Left lung (tissue), 10 donors: ENCODE data around the gene BMPR1B. TPM values are rescaled to one million over a fixed set of nuclear protein-coding genes. Genes with fewer than 3 reads are reported as not detected.
A peak's percentile ranks its signal among the peaks of the same experiment; 100 is the strongest.

Source experiments
- ATAC-seq: fragments of 200-7000 bp; cut with Tn5 transposase; one replicate; pipeline ENCODE4 v1.9.1; 2020; ENCODE audit warnings: moderate library complexity
- DNase-seq, 4 donors: peaks; one replicate each; pipeline ENCODE4 v3.0.0-alpha.2; 2013 to 2020
- H3K27ac ChIP-seq, 2 donors: fragments of 200-600 bp; sonication (generic) in 1 of 2; one replicate each; pipeline versions ENCODE4 v1.5.0 to v1.8.0; 2020 to 2021
- H3K27me3 ChIP-seq, 2 donors: fragments of 200-600 bp; sonication (generic) in 1 of 2; one replicate each; pipeline versions ENCODE4 v1.5.0 to v1.8.0; 2020 to 2021
- H3K36me3 ChIP-seq, 2 donors: fragments of 200-600 bp; sonication (generic) in 1 of 2; one replicate each; pipeline versions ENCODE4 v1.5.0 to v1.8.0; 2020 to 2021
- H3K4me1 ChIP-seq, 2 donors: fragments of 200-600 bp; one replicate each; pipeline ENCODE4 v1.8.0; 2021
- H3K4me3 ChIP-seq, 2 donors: fragments of 200-600 bp; sonication (generic) in 1 of 2; one replicate each; pipeline versions ENCODE4 v1.5.0 to v1.8.0; 2020 to 2021; ENCODE audit warnings: mild to moderate bottlenecking in 1 of 2
- H3K9me3 ChIP-seq, 2 donors: fragments of 200-600 bp; sonication (generic) in 1 of 2; one replicate each; pipeline versions ENCODE4 v1.5.0 to v1.8.0; 2020 to 2021
- CTCF ChIP-seq, 2 donors: fragments of 200-600 bp; sonication (generic) in 1 of 2; IDR thresholded peaks; one replicate each; pipeline versions ENCODE4 v1.5.0 to v1.8.0; 2021; ENCODE audit warnings: antibody characterized with exemption in 2 of 2
- intact Hi-C, 2 donors: fragments of 100-400 bp; cut with DNase I; formaldehyde crosslinking; loops; one replicate each; pipeline versions ENCODE4 v1.11.2 to v1.14.2; 2022
- polyA plus RNA-seq, 6 donors: library from polyadenylated mRNA; unstranded; fragments of 120-200 nt; gene quantifications; one replicate each; pipeline ENCODE4 v1.2.1, GENCODE V29; 2013; ENCODE audit not compliant: insufficient read length in 6 of 6
- total RNA-seq, 2 donors: library from RNA; stranded (reverse); fragmentation: NEBNext Ultra II Directional; extraction: Animal tissue kit (Norgen Biotek cat#: 25700); gene quantifications; one replicate each; pipeline ENCODE4 v1.2.1, GENCODE V29; 2021
- donor health status: DM: no; HTN: yes; CAD: no.
- donor health status: DM: no; HTN: no; CAD: no.

The BMPR1B gene
- total and polyA plus RNA-seq, 8 donors = 0.61 to 3.3 (median 1.1) TPM

DNA sequence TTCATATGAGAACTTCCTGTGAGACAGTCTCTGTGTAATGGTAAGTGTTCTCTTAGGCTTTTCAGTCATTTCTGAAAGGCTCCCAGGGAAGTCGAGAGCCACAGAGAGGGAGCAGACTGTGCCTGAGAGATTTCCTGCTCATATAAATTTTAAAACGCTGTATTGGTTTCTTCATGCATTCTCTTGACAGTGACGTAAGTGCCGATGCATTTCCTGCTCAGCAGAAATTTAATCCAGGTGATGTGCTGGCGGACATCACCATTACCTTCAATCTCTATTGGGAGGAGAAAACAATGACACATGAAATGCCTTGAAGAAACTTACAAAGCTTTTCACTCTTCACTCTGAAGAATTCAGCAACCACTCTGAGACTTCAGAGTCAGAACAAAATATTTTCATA lies 383.6 kb downstream of the BMPR1B start:
- Histone ChIP-seq H3K4me1 (no peaks in the 10 kb centered on the region), H3K4me3 (no peak overlapping the region), H3K27me3 (no peaks in the 10 kb centered on the region), H3K9me3 (no peaks in the 10 kb centered on the region), H3K36me3 (no peaks in the 10 kb centered on the region), H3K27ac (no peak overlapping the region)
- ATAC-seq (no peak), DNase-seq (no peak)
- no peak for TF ChIP-seq CTCF (IDR thresholded peaks at IDR 0.05)
- intact Hi-C loops = no loop called here

GRCh38 chr4:95142932-95143331 lies 385.2 kb downstream of the BMPR1B start:
- no peak for ATAC-seq
- Histone ChIP-seq H3K27ac (no peak overlapping the region), H3K9me3 (no peaks in the 10 kb centered on the region), H3K4me3 (no peak overlapping the region), H3K4me1 (no peaks in the 10 kb centered on the region), H3K27me3 (no peaks in the 10 kb centered on the region), H3K36me3 (no peaks in the 10 kb centered on the region)
- no peak for TF ChIP-seq CTCF (IDR thresholded peaks at IDR 0.05)
- intact Hi-C loops = no loop called here
- peak in 1 of 4 donors; percentile 49 for DNase-seq

DNA sequence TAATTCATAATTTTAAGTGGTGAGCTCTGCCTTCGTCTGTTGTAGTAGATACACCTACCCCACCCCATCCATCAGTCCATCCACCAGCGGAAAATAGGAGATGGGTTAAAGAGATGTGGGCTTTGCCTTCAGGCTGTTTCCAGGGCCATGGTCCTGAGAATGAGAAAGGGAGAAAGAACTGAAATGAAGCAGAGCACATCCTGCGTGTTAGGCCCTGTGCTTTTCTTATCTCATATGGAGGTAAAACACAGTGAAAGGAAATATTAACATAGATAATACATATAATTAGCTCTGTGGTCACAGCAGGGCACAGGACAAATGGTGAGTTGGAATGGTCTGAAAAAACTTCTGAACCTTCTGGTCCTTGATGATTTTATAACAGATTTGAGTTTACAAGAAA lies 393.5 kb downstream of the BMPR1B start:
- H3K4me3 ChIP-seq = no peak overlapping the region
- H3K27me3 ChIP-seq = no peaks in the 10 kb centered on the region
- H3K9me3 ChIP-seq = no peaks in the 10 kb centered on the region
- H3K27ac ChIP-seq = no peak overlapping the region
- intact Hi-C loops = no loop called here
- DNase-seq (no peak), ATAC-seq (no peak)
- no peaks in the 10 kb centered on the region for H3K4me1 ChIP-seq
- no peaks in the 10 kb centered on the region for H3K36me3 ChIP-seq
- TF ChIP-seq CTCF (IDR thresholded peaks at IDR 0.05) = no peak

- DNase-seq = no peak
- H3K4me3 ChIP-seq = no peak overlapping the region
- intact Hi-C loops = no loop called here
- ATAC-seq = peak; percentile 83
- H3K9me3 ChIP-seq = no peaks in the 10 kb centered on the region
- H3K36me3 ChIP-seq = no peaks in the 10 kb centered on the region
- H3K4me1 ChIP-seq = no peaks in the 10 kb centered on the region
- no peak overlapping the region for H3K27ac ChIP-seq
- no peaks in the 10 kb centered on the region for H3K27me3 ChIP-seq
- no peak for TF ChIP-seq CTCF (IDR thresholded peaks at IDR 0.05)
Measured at GRCh38 chr4:95153182-95153581, 395.4 kb downstream of the BMPR1B start.

GRCh38 chr4:95155759-95156451 lies 398.1 kb downstream of the BMPR1B start:
- ATAC-seq = peak; percentile 65
- H3K4me3 ChIP-seq = no peak overlapping the region
- intact Hi-C loops = no loop called here
- H3K36me3 ChIP-seq = no peaks in the 10 kb centered on the region
- no peaks in the 10 kb centered on the region for H3K9me3 ChIP-seq
- peak in 2 of 4 donors; percentile 34 to 36 for DNase-seq
- no peak overlapping the region for H3K27ac ChIP-seq
- H3K27me3 ChIP-seq = no peaks in the 10 kb centered on the region
- no peaks in the 10 kb centered on the region for H3K4me1 ChIP-seq
- TF ChIP-seq CTCF (IDR thresholded peaks at IDR 0.05) = peak; percentile 40 to 54
